Tibial artery (tissue), 4 donors: Measurements from ENCODE around the gene DAZAP1.

Experiments used
- DNase-seq, 2 donors: peaks; one replicate each; pipeline ENCODE4 v3.0.0-alpha.2; 2019
- H3K27ac ChIP-seq, 2 donors: fragments of 200-600 bp; sonication (generic) in 1 of 2; 1 replicate in 1 of 2; 2 replicates in 1 of 2; pipeline ENCODE4 v1.5.1; 2018 to 2019; ENCODE audit warnings: mild to moderate bottlenecking in 1 of 2
- H3K27me3 ChIP-seq, 2 donors: fragments of 200-600 bp; sonication (generic) in 1 of 2; one replicate each; pipeline versions ENCODE4 v1.5.1 to v1.6.0; 2016 to 2019
- H3K36me3 ChIP-seq, 3 donors: fragments of 200-600 bp; sonication (generic) in 2 of 3; one replicate each; pipeline ENCODE4 v1.5.1; 2016 to 2019; ENCODE audit warnings: mild to moderate bottlenecking in 2 of 3
- H3K4me1 ChIP-seq, 4 donors: fragments of 200-600 bp; sonication (generic) in 2 of 4; 1 replicate in 3 of 4; 2 replicates in 1 of 4; pipeline ENCODE4 v1.5.1; 2016 to 2019
- H3K4me3 ChIP-seq, 2 donors: fragments of 200-600 bp; sonication (generic) in 1 of 2; 1 replicate in 1 of 2; 2 replicates in 1 of 2; pipeline ENCODE4 v1.5.1; 2018 to 2019; ENCODE audit warnings: mild to moderate bottlenecking in 2 of 2
- H3K9me3 ChIP-seq, 3 donors: fragments of 200-600 bp; sonication (generic) in 1 of 3; one replicate each; pipeline ENCODE4 v1.5.1; 2016 to 2019
- intact Hi-C: fragments of 100-400 bp; cut with DNase I; formaldehyde crosslinking; loops from one replicate; pipeline ENCODE4 v1.15.0; 2023; ENCODE audit warnings: low total_unique reads
- TF ChIP-seq, protein P1 (sequence below), 2 experiments: fragments of 200-600 bp in 1 of 2; fragments of 450-650 bp in 1 of 2; IDR thresholded peaks; one replicate each; pipeline ENCODE4 v1.5.1; 2017 to 2019; ENCODE audit warnings: antibody characterized with exemption in 2 of 2, mild to moderate bottlenecking in 1 of 2, moderate library complexity in 1 of 2

Gene DAZAP1

DNA sequence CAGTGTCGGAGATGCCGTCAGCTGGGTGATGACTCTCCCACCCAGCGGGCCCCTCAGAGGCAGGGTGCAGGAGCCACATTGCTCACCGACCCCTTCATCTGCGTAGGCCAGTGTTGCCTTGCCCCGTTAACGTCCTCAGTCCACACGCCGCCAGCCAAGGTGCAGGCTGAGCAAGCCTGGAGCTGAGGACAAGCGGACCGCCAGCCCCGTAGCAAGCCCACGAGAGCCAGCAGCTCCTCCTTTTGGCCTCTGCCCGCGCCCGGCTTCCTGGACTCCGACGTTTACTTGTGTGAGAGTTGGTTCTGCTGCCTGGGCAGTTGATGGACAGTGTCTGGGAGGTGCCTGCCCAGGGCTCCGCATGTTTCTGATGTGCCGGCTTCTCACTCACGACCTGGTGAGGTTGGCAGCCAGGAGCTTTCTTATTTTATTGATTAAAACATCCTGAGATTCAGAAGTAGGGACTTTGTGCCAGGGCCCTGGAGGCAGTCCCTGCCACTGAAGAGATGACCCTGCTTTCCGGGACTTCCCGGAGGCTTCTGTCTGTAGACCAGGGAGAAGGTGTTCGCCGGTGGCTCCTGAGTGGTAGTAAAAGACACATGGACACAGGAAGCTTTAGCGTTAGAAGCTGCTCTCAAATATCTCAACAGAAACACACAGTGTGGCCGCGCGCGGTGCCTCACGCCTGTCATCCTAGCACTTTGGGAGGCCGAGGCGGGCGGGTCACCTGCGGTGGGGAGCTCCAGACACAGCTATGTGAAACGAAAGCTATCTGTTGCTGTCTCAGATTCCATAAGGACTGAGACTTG, 5.8 kb downstream of the DAZAP1 start:
- TF ChIP-seq, protein P1, sequence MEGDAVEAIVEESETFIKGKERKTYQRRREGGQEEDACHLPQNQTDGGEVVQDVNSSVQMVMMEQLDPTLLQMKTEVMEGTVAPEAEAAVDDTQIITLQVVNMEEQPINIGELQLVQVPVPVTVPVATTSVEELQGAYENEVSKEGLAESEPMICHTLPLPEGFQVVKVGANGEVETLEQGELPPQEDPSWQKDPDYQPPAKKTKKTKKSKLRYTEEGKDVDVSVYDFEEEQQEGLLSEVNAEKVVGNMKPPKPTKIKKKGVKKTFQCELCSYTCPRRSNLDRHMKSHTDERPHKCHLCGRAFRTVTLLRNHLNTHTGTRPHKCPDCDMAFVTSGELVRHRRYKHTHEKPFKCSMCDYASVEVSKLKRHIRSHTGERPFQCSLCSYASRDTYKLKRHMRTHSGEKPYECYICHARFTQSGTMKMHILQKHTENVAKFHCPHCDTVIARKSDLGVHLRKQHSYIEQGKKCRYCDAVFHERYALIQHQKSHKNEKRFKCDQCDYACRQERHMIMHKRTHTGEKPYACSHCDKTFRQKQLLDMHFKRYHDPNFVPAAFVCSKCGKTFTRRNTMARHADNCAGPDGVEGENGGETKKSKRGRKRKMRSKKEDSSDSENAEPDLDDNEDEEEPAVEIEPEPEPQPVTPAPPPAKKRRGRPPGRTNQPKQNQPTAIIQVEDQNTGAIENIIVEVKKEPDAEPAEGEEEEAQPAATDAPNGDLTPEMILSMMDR (IDR thresholded peaks at IDR 0.05) = no peak
- Histone ChIP-seq H3K36me3 (peaks cover 0 to 19% (median 12%) of the 10 kb centered on the region in 3 donors), H3K9me3 (no peaks in the 10 kb centered on the region), H3K4me1 (peaks cover 8 to 86% (median 74%) of the 10 kb centered on the region in 4 donors), H3K27me3 (no peaks in the 10 kb centered on the region), H3K4me3 (no peak overlapping the region), H3K27ac (no peak overlapping the region)
- intact Hi-C loops = no loop called here
- DNase-seq = no peak

DNA sequence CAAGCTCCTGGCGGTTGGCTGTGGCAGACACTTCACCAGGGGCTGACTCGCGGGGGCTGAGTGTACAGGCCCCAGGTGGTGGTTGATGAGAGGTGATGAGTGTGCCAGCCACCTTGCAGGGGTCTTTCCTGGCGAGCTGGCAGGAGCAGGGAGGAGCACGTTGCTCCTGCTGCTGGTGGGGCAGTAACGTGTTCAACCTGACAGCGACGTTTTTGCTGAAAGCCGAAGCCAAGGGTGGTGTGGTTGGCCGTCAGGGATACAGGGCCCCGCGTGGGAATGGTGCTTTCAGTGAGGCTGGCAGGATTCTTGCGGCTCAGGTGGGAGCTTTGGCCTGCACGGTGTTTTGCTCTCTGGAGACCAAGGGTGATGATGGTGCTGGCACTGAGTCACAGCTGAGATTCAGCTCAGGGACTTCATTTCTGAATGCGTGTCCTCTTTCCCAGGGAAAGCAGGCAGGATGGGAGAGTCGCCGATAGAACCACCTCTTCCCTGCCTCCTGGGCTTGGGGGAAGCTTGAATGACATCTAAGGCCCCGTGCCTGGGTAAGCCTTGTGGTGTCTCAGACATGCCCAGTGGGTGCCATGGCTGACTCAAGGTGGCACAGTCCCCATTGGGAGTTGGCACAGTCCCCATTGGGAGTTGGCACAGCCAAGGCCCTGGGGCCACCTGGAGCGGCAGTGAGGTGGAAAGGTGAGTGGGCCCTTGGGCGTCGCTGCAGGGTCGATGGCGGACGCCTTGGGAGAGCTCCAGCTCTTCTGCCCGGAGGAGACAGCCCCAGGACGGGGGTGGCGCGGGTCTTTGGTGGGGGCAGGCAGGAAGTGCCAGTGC, 8.8 kb downstream of the DAZAP1 start:
- no peaks in the 10 kb centered on the region for H3K27me3 ChIP-seq

DNA sequence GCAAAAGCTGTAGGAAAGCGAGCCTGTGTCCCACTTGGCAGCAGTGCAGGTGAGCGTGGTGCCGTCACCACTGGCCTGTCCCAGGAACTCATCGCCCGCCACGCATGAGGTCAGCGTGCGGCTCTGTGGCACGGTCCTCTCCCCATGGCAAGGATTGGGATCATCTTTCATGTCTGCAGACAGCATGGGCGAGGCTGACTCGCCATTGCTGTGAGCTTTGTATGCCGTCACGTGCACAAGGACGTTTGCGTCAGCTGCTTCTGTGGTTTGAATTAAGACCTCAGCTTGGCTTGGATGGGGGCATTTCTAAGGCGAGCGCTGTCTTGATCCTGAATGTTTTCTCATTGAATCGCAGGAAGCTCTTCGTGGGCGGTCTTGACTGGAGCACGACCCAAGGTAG, 9.8 kb downstream of the DAZAP1 start:
- Histone ChIP-seq H3K4me3 (no peak overlapping the region), H3K9me3 (no peaks in the 10 kb centered on the region), H3K27ac (peak overlapping the region in 1 of 2 donors; percentile 76), H3K4me1 (peaks cover 8 to 54% (median 40%) of the 10 kb centered on the region in 4 donors), H3K36me3 (peaks cover 31 to 54% (median 48%) of the 10 kb centered on the region in 3 donors), H3K27me3 (no peaks in the 10 kb centered on the region)
- TF ChIP-seq, protein P1 (IDR thresholded peaks at IDR 0.05) = no peak
- no peak for DNase-seq
- intact Hi-C loops = no loop called here

More for the DNA sequence above, 8.8 kb downstream of the DAZAP1 start:
- no peaks in the 10 kb centered on the region for H3K9me3 ChIP-seq
- DNase-seq = no peak
- H3K27ac ChIP-seq = peak overlapping the region; percentile 75 to 76
- peaks cover 21 to 45% (median 39%) of the 10 kb centered on the region in 3 donors for H3K36me3 ChIP-seq
- peaks cover 8 to 63% (median 49%) of the 10 kb centered on the region in 4 donors for H3K4me1 ChIP-seq
- H3K4me3 ChIP-seq = peak overlapping the region; percentile 9 to 31
- intact Hi-C loops = no loop called here
- TF ChIP-seq, protein P1 (IDR thresholded peaks at IDR 0.05) = no peak

DNA sequence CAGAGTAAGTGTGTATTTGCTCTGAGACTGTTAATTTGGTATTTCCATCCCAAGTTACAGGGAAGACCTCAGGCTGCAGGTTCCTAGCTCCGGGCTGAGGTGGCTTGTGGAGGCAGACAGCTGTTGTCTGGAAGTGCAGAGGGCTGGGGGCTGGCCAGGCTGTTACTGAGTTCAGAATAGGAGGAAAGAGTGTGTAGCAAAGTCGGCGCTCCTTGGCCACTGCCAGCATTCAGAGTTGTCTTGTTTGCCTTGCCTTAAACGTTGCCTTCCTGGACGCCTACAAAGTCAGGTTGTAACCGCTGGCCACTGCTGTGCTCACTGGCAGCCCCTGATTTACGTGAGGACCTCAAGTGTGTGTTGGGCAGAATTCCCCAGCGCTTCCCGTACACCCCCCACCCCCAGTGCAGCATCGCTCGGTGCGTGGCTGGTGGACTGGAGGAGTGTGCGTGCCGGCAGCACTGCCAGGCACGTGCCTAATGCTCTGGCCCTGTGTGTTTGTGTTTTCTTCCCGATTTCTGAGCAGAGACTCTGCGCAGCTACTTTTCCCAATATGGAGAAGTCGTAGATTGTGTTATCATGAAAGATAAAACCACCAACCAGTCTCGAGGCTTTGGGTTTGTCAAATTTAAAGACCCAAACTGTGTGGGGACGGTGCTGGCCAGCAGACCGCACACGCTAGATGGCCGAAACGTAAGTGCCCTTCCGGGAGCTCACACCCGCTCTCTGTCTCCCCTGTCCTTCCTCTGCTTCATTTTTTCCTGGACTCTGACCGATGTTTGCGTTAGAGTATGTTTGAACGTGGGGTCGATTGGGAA, 10.5 kb downstream of the DAZAP1 start:
- intact Hi-C loops = no loop called here
- TF ChIP-seq, protein P1 (IDR thresholded peaks at IDR 0.05) = no peak
- no peak for DNase-seq
- peaks cover 8 to 47% (median 34%) of the 10 kb centered on the region in 4 donors for H3K4me1 ChIP-seq
- H3K9me3 ChIP-seq = no peaks in the 10 kb centered on the region
- no peaks in the 10 kb centered on the region for H3K27me3 ChIP-seq
- no peak overlapping the region for H3K4me3 ChIP-seq
- no peak overlapping the region for H3K27ac ChIP-seq
- H3K36me3 ChIP-seq = peaks cover 37 to 57% (median 56%) of the 10 kb centered on the region in 3 donors

DNA sequence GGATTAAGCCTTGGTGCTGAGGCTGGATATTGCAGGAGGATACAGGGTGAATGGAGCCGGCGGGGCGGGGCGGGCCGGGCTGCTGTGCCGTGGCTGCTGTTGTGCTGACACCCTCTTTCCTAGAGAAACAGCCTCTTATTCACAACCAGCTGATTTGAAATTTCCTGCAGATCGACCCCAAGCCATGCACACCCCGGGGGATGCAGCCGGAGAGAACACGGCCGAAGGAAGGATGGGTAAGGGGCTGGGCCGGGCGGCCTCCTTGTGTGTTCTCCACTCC, 11.1 kb downstream of the DAZAP1 start:
- Histone ChIP-seq H3K4me3 (no peak overlapping the region), H3K9me3 (no peaks in the 10 kb centered on the region), H3K4me1 (peaks cover 8 to 41% (median 33%) of the 10 kb centered on the region in 4 donors), H3K36me3 (peaks cover 42 to 61% (median 57%) of the 10 kb centered on the region in 3 donors), H3K27ac (no peak overlapping the region), H3K27me3 (no peaks in the 10 kb centered on the region)
- intact Hi-C loops = no loop called here
- no peak for DNase-seq
- TF ChIP-seq, protein P1 (IDR thresholded peaks at IDR 0.05) = no peak
